C4-2B (cell line): ENCODE data around the gene ZNF138.

Experiments used
- CTCF ChIP-seq: fragments of 450-650 bp; conservative IDR thresholded peaks from 2 replicates; pipeline ENCODE4 v1.5.1; 2017; ENCODE audit warnings: mild to moderate bottlenecking
- ZFX ChIP-seq: fragments of 450-650 bp; IDR thresholded peaks from 2 replicates; pipeline ENCODE4 v1.6.1; 2017

- TF ChIP-seq CTCF (no peak), ZFX (no peak)
Observed at GRCh38 chr7:64876792-64877713, 82.8 kb downstream of the ZNF138 start.
